HepG2 (cell line): ENCODE data around the gene CD248. TPM values are rescaled to one million over a fixed set of nuclear protein-coding genes. Genes with fewer than 3 reads are reported as not detected.

ENCODE experiments used
- ATAC-seq: fragments of 200-7000 bp; cut with Tn5 transposase; 3 replicates; pipeline ENCODE4 v1.9.1; 2020; ENCODE audit warnings: mild to moderate bottlenecking, moderate library complexity
- BruUV-seq: library from RNA; stranded (reverse); fragments of 400-500 nt; replicated peaks from 2 replicates; lab custom pipeline; 2021; lab: Mats Ljungman, UMichigan
- CTCF ChIA-PET: fragments of 300-600 bp; formaldehyde crosslinking; extraction: SDS; loops from one replicate; lab custom pipeline; 2021; ENCODE audit warnings: low total read pairs, inconsistent platforms, low intra/inter-chr PET ratio; lab: Yijun Ruan, JAX
- POLR2A ChIA-PET: fragments of 350-600 bp; sonication (Branson Sonifier 250); formaldehyde crosslinking; loops from one replicate; lab custom pipeline; 2020; ENCODE audit warnings: antibody characterized with exemption, inconsistent platforms; lab: Yijun Ruan, JAX
- DNase-seq: peaks from one replicate; pipeline ENCODE4 v3.0.0-alpha.2; 2015; ENCODE audit warnings: low spot score
- FAIRE-seq: peaks from 3 replicates; lab custom pipeline; 2011; peaks lifted over from hg19 to GRCh38; lab: Jason Lieb, UNC
- H2AFZ ChIP-seq: one replicate; pipeline ENCODE4 v1.6.1; 2011; ENCODE audit warnings: low read length, inconsistent platforms
- H3K27ac ChIP-seq: fragments of 300-600 bp; 3 replicates; pipeline ENCODE4 v1.8.0; 2011; ENCODE audit warnings: mixed run types, mild to moderate bottlenecking, mixed read lengths, low read length, inconsistent platforms; ENCODE audit not compliant: insufficient read depth; ENCODE audit errors: extremely low read length
- H3K27me3 ChIP-seq, 2 experiments: fragments of 200-600 bp in 1 of 2; 2 replicates in 1 of 2; 3 replicates in 1 of 2; pipeline versions ENCODE4 v1.6.0 to v1.8.0; 2011; ENCODE audit warnings: low read length in 2 of 2, mild to moderate bottlenecking in 2 of 2, moderate library complexity in 2 of 2, inconsistent platforms in 1 of 2; ENCODE audit not compliant: insufficient read depth in 2 of 2, control insufficient read depth in 1 of 2
- H3K36me3 ChIP-seq, 2 experiments: fragments of 200-600 bp in 1 of 2; replicated peaks in 1 of 2; 2 replicates in 1 of 2; 3 replicates in 1 of 2; pipeline versions ENCODE4 v1.5.1 to v1.8.0; 2011; ENCODE audit warnings: low read length in 2 of 2, inconsistent platforms in 1 of 2; ENCODE audit not compliant: insufficient read depth in 2 of 2, control insufficient read depth in 1 of 2
- H3K4me1 ChIP-seq: 2 replicates; pipeline ENCODE4 v1.5.1; 2012; ENCODE audit warnings: low read length, inconsistent platforms; ENCODE audit not compliant: insufficient read depth
- H3K4me2 ChIP-seq: 2 replicates; pipeline ENCODE4 v1.6.0; 2011; ENCODE audit warnings: low read depth, low read length, inconsistent platforms
- H3K4me3 ChIP-seq, 3 experiments: fragments of 200-600 bp in 1 of 3; sonication (generic), shearing (Covaris generic) in 1 of 3; replicated peaks in 1 of 3; 2 replicates each; pipeline ENCODE4 v1.5.1; 2011 to 2016; ENCODE audit warnings: low read length in 3 of 3, inconsistent platforms in 2 of 3, low read depth in 2 of 3, mild to moderate bottlenecking in 2 of 3, control low read depth in 1 of 3, mixed read lengths in 1 of 3; ENCODE audit not compliant: insufficient read depth in 1 of 3
- H3K79me2 ChIP-seq: one replicate; pipeline ENCODE4 v1.6.1; 2011; ENCODE audit warnings: low read length, inconsistent platforms; ENCODE audit not compliant: insufficient read depth
- H3K9ac ChIP-seq: 2 replicates; pipeline ENCODE4 v1.6.0; 2011; ENCODE audit warnings: mild to moderate bottlenecking, low read depth, low read length, inconsistent platforms; ENCODE audit not compliant: insufficient read depth
- H3K9me3 ChIP-seq: 2 replicates; pipeline ENCODE4 v1.5.1; 2012; ENCODE audit warnings: mild to moderate bottlenecking, low read length
- H4K20me1 ChIP-seq: 2 replicates; pipeline ENCODE4 v1.6.0; 2011; ENCODE audit warnings: inconsistent platforms, mild to moderate bottlenecking, low read length, moderate library complexity; ENCODE audit not compliant: insufficient read depth
- ERF ChIP-seq: IDR thresholded peaks from 2 replicates; pipeline ENCODE4 v1.6.1; 2018; ENCODE audit warnings: missing biosample characterization, missing genetic modification reagents
- NCOA5 ChIP-seq: sonication (generic); formaldehyde crosslinking; IDR thresholded peaks from 2 replicates; pipeline ENCODE4 v1.4.0; 2020; ENCODE audit warnings: missing genetic modification reagents
- NR3C1 ChIP-seq: sonication (generic); formaldehyde crosslinking; IDR thresholded peaks from 2 replicates; pipeline ENCODE4 v1.4.0; 2020; ENCODE audit warnings: missing genetic modification reagents
- PREB ChIP-seq: sonication (generic); formaldehyde crosslinking; IDR thresholded peaks from 2 replicates; pipeline ENCODE4 v1.4.0; 2020; ENCODE audit warnings: missing genetic modification reagents
- RBFOX2 ChIP-seq: fragments of 200-400 bp; formaldehyde crosslinking; IDR thresholded peaks from 2 replicates; pipeline ENCODE4 v1.6.1; 2017; ENCODE audit warnings: low read depth, mild to moderate bottlenecking, low read length
- SNAI1 ChIP-seq: sonication (generic); formaldehyde crosslinking; IDR thresholded peaks from 2 replicates; pipeline ENCODE4 v1.5.0; 2020; ENCODE audit warnings: mild to moderate bottlenecking, missing genetic modification reagents, borderline replicate concordance
- TEF ChIP-seq: sonication (generic); formaldehyde crosslinking; IDR thresholded peaks from 2 replicates; pipeline ENCODE4 v1.5.0; 2020; ENCODE audit warnings: missing genetic modification reagents
- ZNF329 ChIP-seq: sonication (generic); formaldehyde crosslinking; IDR thresholded peaks from 2 replicates; pipeline ENCODE4 v1.9.0; 2021; ENCODE audit warnings: low read depth, mild to moderate bottlenecking, missing genetic modification reagents
- ZNF672 ChIP-seq: sonication (generic); formaldehyde crosslinking; IDR thresholded peaks from 2 replicates; pipeline ENCODE4 v1.8.1; 2022; ENCODE audit warnings: missing genetic modification reagents
- WGBS: methylation state at CpG from one replicate; pipeline ENCODE4 v1.1.6; 2017; ENCODE audit warnings: low lambda C conversion rate; 5-methylcytosine and 5-hydroxymethylcytosine counted together
- in situ Hi-C: cut with HindIII; loops from 2 replicates; pipeline ENCODE4 v1.10.0; 2017; ENCODE audit warnings: low pct_unique_long_range_greater_than_20kb; ENCODE audit not compliant: extremely low pct_ligation_motif_present
- intact Hi-C: fragments of 100-400 bp; cut with micrococcal nuclease; formaldehyde crosslinking; loops from one replicate; pipeline ENCODE4 v1.10.0; 2022; ENCODE audit not compliant: unreplicated experiment
- polyA plus RNA-seq, 8 experiments: library from polyadenylated mRNA; depleted of rRNA in 3 of 8; stranded (reverse) in 7 of 8; unstranded in 1 of 8; fragments of >200 nt; fragmentation: Illumina TruSeq in 4 of 8; extraction: Trizol in 4 of 8; gene quantifications; 2 replicates each; pipeline versions ENCODE4 v1.2.1 to v1.2.3, GENCODE V29; 2011 to 2016; ENCODE audit warnings: low read depth in 4 of 8, missing spikeins in 1 of 8, mixed read lengths in 1 of 8; ENCODE audit not compliant: insufficient read depth in 1 of 8
- total RNA-seq, 5 experiments: library from RNA; depleted of rRNA; stranded (reverse); fragments of >200 nt; fragmentation: Illumina TruSeq; extraction: Trizol; gene quantifications; 2 replicates each; pipeline ENCODE4 v1.2.3, GENCODE V29; 2016; ENCODE audit warnings: low read depth in 1 of 5
- TF ChIP-seq, protein P1 (sequence below): sonication (generic); formaldehyde crosslinking; IDR thresholded peaks from 2 replicates; pipeline ENCODE4 v1.4.0; 2020; ENCODE audit warnings: missing genetic modification reagents, borderline replicate concordance
- TF ChIP-seq, protein P2 (sequence below): sonication (generic); formaldehyde crosslinking; conservative IDR thresholded peaks from 2 replicates; pipeline ENCODE4 v1.8.0; 2022; ENCODE audit warnings: missing genetic modification reagents

The CD248 gene
- total and polyA plus RNA-seq, 2 of the 13 experiments (the other 11 are each of a cell fraction or from before 2014, with no cell fraction given), result 0.25 to 0.35 TPM

DNA sequence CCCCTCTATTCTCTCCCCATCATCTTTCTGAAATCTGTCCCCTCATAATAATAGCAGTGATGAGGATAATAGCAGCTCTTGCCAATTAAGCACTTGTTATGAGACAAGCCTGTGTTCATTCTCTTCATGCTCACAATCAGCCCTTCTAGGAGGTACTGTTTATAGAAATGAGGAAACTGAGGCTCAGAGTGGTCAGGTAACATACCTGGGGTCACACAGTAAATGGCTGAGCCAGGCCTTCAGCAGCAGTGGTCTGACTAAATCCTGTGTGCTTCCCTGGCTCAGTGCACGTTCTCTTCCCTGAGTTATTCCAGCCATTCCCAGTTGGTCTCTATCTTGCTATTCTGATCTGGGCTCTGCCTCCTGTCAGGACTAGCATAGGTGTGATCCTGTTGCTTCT, 42.6 kb downstream of the CD248 start:
- peaks cover 3 to 5% of the 10 kb centered on the region in 2 experiments; a peak in 2 of 5 replicates for H3K27me3 ChIP-seq
- ATAC-seq (no peak), DNase-seq (no peak), FAIRE-seq (no peak)
- no peak overlapping the region for H3K4me3 ChIP-seq
- H3K79me2 ChIP-seq, result peaks cover 18% of the 10 kb centered on the region
- H3K9ac ChIP-seq, result no peak overlapping the region
- H3K27ac ChIP-seq, result no peak overlapping the region
- H3K4me1 ChIP-seq, result peaks cover 25% of the 10 kb centered on the region
- in situ Hi-C loops (no loop called here), intact Hi-C loops (no loop called here)
- peaks cover 9% of the 10 kb centered on the region for H4K20me1 ChIP-seq
- H3K36me3 ChIP-seq, result peaks cover 25 to 38% of the 10 kb centered on the region in 2 experiments
- 92% methylated on average over 1 of the region's 1 CpG for WGBS
- ChIA-PET POLR2A (no interaction called here), CTCF (no interaction called here)
- BruUV-seq, result no TSS peak
- no peak for TF ChIP-seq SNAI1
- TF ChIP-seq RBFOX2, result 0 out of 2 replicates have a peak, but pooled peaks have one; percentile 16
- H3K4me2 ChIP-seq, result no peak overlapping the region
- no peak overlapping the region for H2AFZ ChIP-seq
- H3K9me3 ChIP-seq, result no peaks in the 10 kb centered on the region

GRCh38 chr11:66272596-66272995, 44.2 kb downstream of the CD248 start:
- Histone ChIP-seq H3K4me2 (no peak overlapping the region), H3K79me2 (peaks cover 24% of the 10 kb centered on the region), H3K4me1 (peaks cover 18% of the 10 kb centered on the region), H3K27ac (no peak overlapping the region), H3K36me3 (peaks cover 25 to 38% of the 10 kb centered on the region in 2 experiments), H3K27me3 (no peaks in the 10 kb centered on the region; a peak in 1 of 5 replicates), H2AFZ (no peak overlapping the region), H3K4me3 (no peak overlapping the region), H3K9me3 (no peaks in the 10 kb centered on the region), H3K9ac (no peak overlapping the region), H4K20me1 (peaks cover 10% of the 10 kb centered on the region)
- FAIRE-seq (no peak), ATAC-seq (no peak), DNase-seq (no peak)
- no TSS peak for BruUV-seq
- intact Hi-C loops, result no loop called here
- POLR2A ChIA-PET, result interaction anchor here (1.3 kb wide), 1 partner anchor 16 kb away, joined by 5 read pairs; the partner anchor contains the start of gene YIF1A
- WGBS, result 100% methylated on average over 2 of the region's 2 CpGs
- in situ Hi-C loops, result no loop called here
- CTCF ChIA-PET, result no interaction called here
- TF ChIP-seq PREB, result no peak
- TF ChIP-seq ZNF329, result no peak
- no peak for TF ChIP-seq NCOA5 (CRISPR knock-in tag)
- TF ChIP-seq, protein P1, sequence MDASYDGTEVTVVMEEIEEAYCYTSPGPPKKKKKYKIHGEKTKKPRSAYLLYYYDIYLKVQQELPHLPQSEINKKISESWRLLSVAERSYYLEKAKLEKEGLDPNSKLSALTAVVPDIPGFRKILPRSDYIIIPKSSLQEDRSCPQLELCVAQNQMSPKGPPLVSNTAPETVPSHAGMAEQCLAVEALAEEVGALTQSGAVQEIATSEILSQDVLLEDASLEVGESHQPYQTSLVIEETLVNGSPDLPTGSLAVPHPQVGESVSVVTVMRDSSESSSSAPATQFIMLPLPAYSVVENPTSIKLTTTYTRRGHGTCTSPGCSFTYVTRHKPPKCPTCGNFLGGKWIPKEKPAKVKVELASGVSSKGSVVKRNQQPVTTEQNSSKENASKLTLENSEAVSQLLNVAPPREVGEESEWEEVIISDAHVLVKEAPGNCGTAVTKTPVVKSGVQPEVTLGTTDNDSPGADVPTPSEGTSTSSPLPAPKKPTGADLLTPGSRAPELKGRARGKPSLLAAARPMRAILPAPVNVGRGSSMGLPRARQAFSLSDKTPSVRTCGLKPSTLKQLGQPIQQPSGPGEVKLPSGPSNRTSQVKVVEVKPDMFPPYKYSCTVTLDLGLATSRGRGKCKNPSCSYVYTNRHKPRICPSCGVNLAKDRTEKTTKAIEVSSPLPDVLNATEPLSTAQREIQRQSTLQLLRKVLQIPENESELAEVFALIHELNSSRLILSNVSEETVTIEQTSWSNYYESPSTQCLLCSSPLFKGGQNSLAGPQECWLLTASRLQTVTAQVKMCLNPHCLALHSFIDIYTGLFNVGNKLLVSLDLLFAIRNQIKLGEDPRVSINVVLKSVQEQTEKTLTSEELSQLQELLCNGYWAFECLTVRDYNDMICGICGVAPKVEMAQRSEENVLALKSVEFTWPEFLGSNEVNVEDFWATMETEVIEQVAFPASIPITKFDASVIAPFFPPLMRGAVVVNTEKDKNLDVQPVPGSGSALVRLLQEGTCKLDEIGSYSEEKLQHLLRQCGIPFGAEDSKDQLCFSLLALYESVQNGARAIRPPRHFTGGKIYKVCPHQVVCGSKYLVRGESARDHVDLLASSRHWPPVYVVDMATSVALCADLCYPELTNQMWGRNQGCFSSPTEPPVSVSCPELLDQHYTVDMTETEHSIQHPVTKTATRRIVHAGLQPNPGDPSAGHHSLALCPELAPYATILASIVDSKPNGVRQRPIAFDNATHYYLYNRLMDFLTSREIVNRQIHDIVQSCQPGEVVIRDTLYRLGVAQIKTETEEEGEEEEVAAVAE (CRISPR knock-in tag), result no peak
- no peak for TF ChIP-seq ERF (CRISPR knock-in tag)
- no peak for TF ChIP-seq NR3C1 (CRISPR knock-in tag)
- TF ChIP-seq ZNF672, result no peak
- TF ChIP-seq, protein P2, sequence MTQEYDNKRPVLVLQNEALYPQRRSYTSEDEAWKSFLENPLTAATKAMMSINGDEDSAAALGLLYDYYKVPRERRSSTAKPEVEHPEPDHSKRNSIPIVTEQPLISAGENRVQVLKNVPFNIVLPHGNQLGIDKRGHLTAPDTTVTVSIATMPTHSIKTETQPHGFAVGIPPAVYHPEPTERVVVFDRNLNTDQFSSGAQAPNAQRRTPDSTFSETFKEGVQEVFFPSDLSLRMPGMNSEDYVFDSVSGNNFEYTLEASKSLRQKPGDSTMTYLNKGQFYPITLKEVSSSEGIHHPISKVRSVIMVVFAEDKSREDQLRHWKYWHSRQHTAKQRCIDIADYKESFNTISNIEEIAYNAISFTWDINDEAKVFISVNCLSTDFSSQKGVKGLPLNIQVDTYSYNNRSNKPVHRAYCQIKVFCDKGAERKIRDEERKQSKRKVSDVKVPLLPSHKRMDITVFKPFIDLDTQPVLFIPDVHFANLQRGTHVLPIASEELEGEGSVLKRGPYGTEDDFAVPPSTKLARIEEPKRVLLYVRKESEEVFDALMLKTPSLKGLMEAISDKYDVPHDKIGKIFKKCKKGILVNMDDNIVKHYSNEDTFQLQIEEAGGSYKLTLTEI (CRISPR knock-in tag), result no peak
- TF ChIP-seq TEF, result no peak
